CD4-positive, alpha-beta memory T cell (primary cell): ENCODE results near the gene ZMYND8. TPM values are rescaled to one million over a fixed set of nuclear protein-coding genes. Genes with fewer than 3 reads are reported as not detected.

Experiments used
- CTCF ChIA-PET: fragments of 350-600 bp; sonication (Branson Sonifier 250); formaldehyde crosslinking; loops from one replicate; lab custom pipeline; 2021; ENCODE audit warnings: inconsistent platforms; ENCODE audit not compliant: partially characterized antibody; lab: Charles Lee
- POLR2A ChIA-PET: fragments of 350-600 bp; sonication (Branson Sonifier 250); formaldehyde crosslinking; loops from one replicate; lab custom pipeline; 2021; ENCODE audit not compliant: partially characterized antibody; lab: Charles Lee
- DNase-seq, 5 donors: peaks; one replicate each; pipeline versions ENCODE4 v3.0.0 to v3.0.0-alpha.2; 2020 to 2022; ENCODE audit warnings: mixed read lengths in 1 of 5
- H3K27ac ChIP-seq: one replicate; pipeline ENCODE4 v1.7.0; 2013; ENCODE audit warnings: low read depth, low read length
- H3K27me3 ChIP-seq: 2 replicates; pipeline ENCODE4 v1.7.0; 2013; ENCODE audit warnings: mild to moderate bottlenecking, low read length, moderate library complexity; ENCODE audit not compliant: insufficient read depth
- H3K36me3 ChIP-seq: 2 replicates; pipeline ENCODE4 v1.7.0; 2013; ENCODE audit warnings: mild to moderate bottlenecking, low read length, moderate library complexity; ENCODE audit not compliant: insufficient read depth
- H3K4me1 ChIP-seq: 2 replicates; pipeline ENCODE4 v1.7.0; 2013; ENCODE audit warnings: mild to moderate bottlenecking, low read length, moderate library complexity; ENCODE audit not compliant: insufficient read depth
- H3K4me3 ChIP-seq, 2 donors: one replicate each; pipeline ENCODE4 v1.7.0; 2013; ENCODE audit warnings: low read length in 2 of 2, mild to moderate bottlenecking in 1 of 2
- H3K9me3 ChIP-seq, 2 donors: one replicate each; pipeline ENCODE4 v1.7.0; 2013; ENCODE audit warnings: low read length in 2 of 2, control low read depth in 1 of 2; ENCODE audit not compliant: control insufficient read depth in 1 of 2
- H3K27ac Mint-ChIP-seq, 7 donors: one replicate each; pipeline ENCODE4 v1.8.0; 2020 to 2021; ENCODE audit warnings: mixed read lengths in 7 of 7, mild to moderate bottlenecking in 6 of 7, inconsistent platforms in 3 of 7, moderate library complexity in 3 of 7
- H3K27me3 Mint-ChIP-seq, 2 donors: one replicate each; pipeline ENCODE4 v1.8.0; 2020 to 2021; ENCODE audit warnings: mixed read lengths in 2 of 2
- H3K36me3 Mint-ChIP-seq, 2 donors: one replicate each; pipeline ENCODE4 v1.8.0; 2020 to 2021; ENCODE audit warnings: mixed read lengths in 2 of 2, inconsistent platforms in 1 of 2, mild to moderate bottlenecking in 1 of 2
- H3K4me1 Mint-ChIP-seq, 4 donors: one replicate each; pipeline ENCODE4 v1.8.0; 2020 to 2021; ENCODE audit warnings: mixed read lengths in 4 of 4, mild to moderate bottlenecking in 1 of 4
- H3K4me3 Mint-ChIP-seq, 8 donors: one replicate each; pipeline ENCODE4 v1.8.0; 2020 to 2021; ENCODE audit warnings: mixed read lengths in 8 of 8, mild to moderate bottlenecking in 7 of 8, moderate library complexity in 6 of 8, inconsistent platforms in 3 of 8
- H3K9me3 Mint-ChIP-seq, 8 donors: one replicate each; pipeline ENCODE4 v1.8.0; 2020 to 2021; ENCODE audit warnings: mixed read lengths in 8 of 8, mild to moderate bottlenecking in 5 of 8, inconsistent platforms in 3 of 8, moderate library complexity in 1 of 8
- intact Hi-C: fragments of 100-400 bp; cut with micrococcal nuclease; formaldehyde crosslinking; loops from one replicate; pipeline ENCODE4 v1.15.1; 2023
- polyA plus RNA-seq, 2 donors: library from polyadenylated mRNA; unstranded; fragments of 300-500 nt; fragmentation: Illumina TruSeq; gene quantifications; one replicate each; pipeline ENCODE4 v1.2.3, GENCODE V29; 2021
- total RNA-seq, 2 experiments: library from RNA; stranded (reverse); gene quantifications; one replicate each; pipeline ENCODE4 v1.2.3, GENCODE V29; 2021

Gene ZMYND8
- total and polyA plus RNA-seq, 4 experiments from 2014 or later: 3.5 to 48.5 (median 33.9) TPM

- POLR2A ChIA-PET: interaction anchor here (0.5 to 1.2 kb wide), 3 partner anchors 33 to 1371 kb away, joined by 3 to 4 read pairs (median 3); partner anchors contain the start of gene ZMYND8
- H3K4me3 Mint-ChIP-seq: peak overlapping the region in 4 of 8 donors; percentile 21 to 59 (median 46)
- peaks cover 4 to 6% of the 10 kb centered on the region in 2 donors for H3K36me3 Mint-ChIP-seq
- Histone ChIP-seq H3K27ac (peak overlapping the region; percentile 12), H3K4me1 (peaks cover 57% of the 10 kb centered on the region), H3K4me3 (no peak overlapping the region), H3K36me3 (peaks cover 5% of the 10 kb centered on the region), H3K9me3 (no peaks in the 10 kb centered on the region), H3K27me3 (no peaks in the 10 kb centered on the region)
- no peaks in the 10 kb centered on the region for H3K27me3 Mint-ChIP-seq
- intact Hi-C loops: loop anchor here (5.0 kb wide), 1 partner anchor 40 kb away; the partner anchor contains the start of gene ZMYND8
- peak; percentile 4 to 63 (median 21) for DNase-seq
- CTCF ChIA-PET: interaction anchor here (1.2 to 2.6 kb wide), 2 partner anchors 44 to 67 kb away, joined by 5 to 12 read pairs; no protein-coding TSS in a partner anchor
- H3K9me3 Mint-ChIP-seq: no peaks in the 10 kb centered on the region
- peak overlapping the region; percentile 53 to 91 (median 78) for H3K27ac Mint-ChIP-seq
- peaks cover 42 to 73% (median 59%) of the 10 kb centered on the region in 4 donors for H3K4me1 Mint-ChIP-seq
Observed at GRCh38 chr20:47317127-47317895, 39.2 kb downstream of the ZMYND8 start.

GRCh38 chr20:47316776-47317126 lies 39.7 kb downstream of the ZMYND8 start:
- ChIA-PET CTCF (interaction anchor here (0.6 to 2.6 kb wide), 3 partner anchors 33 to 120 kb away, joined by 3 to 12 read pairs (median 3); no protein-coding TSS in a partner anchor), POLR2A (interaction anchor here (1.2 kb wide), 1 partner anchor 40 kb away, joined by 4 read pairs; the partner anchor contains the start of gene ZMYND8)
- H3K36me3 Mint-ChIP-seq: peaks cover 4 to 11% of the 10 kb centered on the region in 2 donors
- peaks cover 53% of the 10 kb centered on the region for H3K4me1 ChIP-seq
- peak overlapping the region; percentile 16 to 80 (median 64) for H3K27ac Mint-ChIP-seq
- H3K4me1 Mint-ChIP-seq: peaks cover 42 to 70% (median 56%) of the 10 kb centered on the region in 4 donors
- H3K36me3 ChIP-seq: peaks cover 11% of the 10 kb centered on the region
- no peak overlapping the region for H3K4me3 ChIP-seq
- no peaks in the 10 kb centered on the region for H3K27me3 ChIP-seq
- H3K27ac ChIP-seq: peak overlapping the region; percentile 12
- no peak for DNase-seq
- H3K4me3 Mint-ChIP-seq: peak overlapping the region in 3 of 8 donors; percentile 21 to 47 (median 33)
- intact Hi-C loops: loop anchor here (5.0 kb wide), 1 partner anchor 41 kb away; the partner anchor contains the start of gene ZMYND8
- no peaks in the 10 kb centered on the region for H3K27me3 Mint-ChIP-seq
- no peaks in the 10 kb centered on the region for H3K9me3 Mint-ChIP-seq
- no peaks in the 10 kb centered on the region for H3K9me3 ChIP-seq

DNA sequence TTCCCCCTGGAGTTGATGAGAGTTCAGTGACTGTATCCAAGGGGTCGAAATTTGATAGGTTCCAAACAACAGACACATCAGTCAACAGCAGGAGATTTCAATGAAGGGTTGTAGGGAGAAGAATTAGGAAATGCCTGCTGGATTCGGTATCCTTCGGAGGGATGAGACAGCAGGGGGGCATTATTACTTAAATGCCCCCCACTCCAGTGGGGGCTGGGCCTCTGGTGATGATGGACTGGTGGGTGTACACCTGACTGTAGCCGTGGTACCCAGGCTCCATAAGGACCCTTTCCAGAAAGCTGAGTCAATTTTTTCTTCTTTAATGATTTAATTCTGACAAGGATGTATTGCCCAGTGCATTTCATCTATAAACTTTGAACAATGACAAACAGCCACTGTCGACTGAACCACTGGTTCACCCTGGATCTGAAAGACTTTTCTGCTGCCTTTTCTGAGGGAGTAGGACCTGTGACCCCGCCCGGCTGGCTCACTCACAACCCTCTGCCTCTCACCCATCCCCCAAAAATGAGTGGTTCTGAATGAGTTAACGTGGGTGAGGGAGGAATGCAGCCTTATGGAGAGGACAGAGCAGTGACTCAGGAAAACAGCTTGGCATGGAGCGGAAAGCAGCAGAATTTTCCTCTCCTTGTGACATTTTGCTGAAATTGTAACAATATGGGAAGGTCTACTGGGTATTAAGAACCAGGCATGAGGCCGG lies 41.0 kb downstream of the ZMYND8 start:
- Histone ChIP-seq H3K36me3 (peaks cover 11% of the 10 kb centered on the region), H3K4me1 (peaks cover 44% of the 10 kb centered on the region), H3K4me3 (no peak overlapping the region), H3K27me3 (no peaks in the 10 kb centered on the region), H3K9me3 (no peaks in the 10 kb centered on the region), H3K27ac (no peak overlapping the region)
- peaks cover 12 to 18% of the 10 kb centered on the region in 2 donors for H3K36me3 Mint-ChIP-seq
- no peak overlapping the region for H3K4me3 Mint-ChIP-seq
- POLR2A ChIA-PET: interaction anchor here (0.9 to 1.2 kb wide), 2 partner anchors 10 to 41 kb away, joined by 3 to 4 read pairs; partner anchors contain the start of gene ZMYND8
- intact Hi-C loops: loop anchor here (5.0 kb wide), 1 partner anchor 42 kb away; the partner anchor contains the start of gene ZMYND8
- H3K27me3 Mint-ChIP-seq: no peaks in the 10 kb centered on the region
- H3K4me1 Mint-ChIP-seq: peaks cover 38 to 64% (median 50%) of the 10 kb centered on the region in 4 donors
- DNase-seq: no peak
- H3K27ac Mint-ChIP-seq: peak overlapping the region in 4 of 7 donors; percentile 22 to 50 (median 37)
- CTCF ChIA-PET: interaction anchor here (1.1 to 2.6 kb wide), 2 partner anchors 68 to 119 kb away, joined by 3 to 12 read pairs; no protein-coding TSS in a partner anchor
- H3K9me3 Mint-ChIP-seq: no peaks in the 10 kb centered on the region

DNA sequence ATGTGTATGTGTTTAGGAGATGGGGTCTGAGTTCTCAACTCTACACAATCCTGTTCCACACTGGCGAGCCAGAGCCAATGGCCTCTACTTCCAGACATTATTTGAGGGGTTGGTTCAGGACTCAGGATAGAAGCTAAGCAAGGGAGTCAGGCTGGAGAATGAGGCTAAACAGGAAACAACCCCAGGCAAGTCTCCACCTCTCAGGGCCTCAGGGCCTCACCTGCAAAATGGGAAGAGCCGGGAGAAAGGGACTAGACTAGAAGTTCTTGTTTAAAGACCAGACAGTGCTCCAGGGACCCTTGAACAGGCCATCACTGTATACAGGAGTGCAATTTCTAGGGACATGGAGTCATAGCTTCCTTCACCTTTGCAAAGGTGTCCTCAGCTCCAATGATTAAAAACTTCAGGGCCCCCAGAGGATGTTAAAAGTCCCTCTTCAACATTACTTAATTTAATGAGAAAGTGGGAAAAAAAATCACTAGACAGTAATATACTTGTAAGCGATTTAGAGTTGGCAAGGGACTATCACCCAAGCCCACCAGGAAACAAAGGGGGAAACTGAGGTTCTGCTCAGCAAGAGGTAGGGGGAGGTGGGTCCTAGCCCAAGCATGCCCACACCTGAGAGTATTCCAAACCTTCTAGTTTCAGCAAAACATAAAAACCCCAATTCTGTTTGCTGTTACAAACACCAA lies 41.7 kb downstream of the ZMYND8 start:
- Mint-ChIP-seq H3K9me3 (no peaks in the 10 kb centered on the region), H3K4me3 (no peak overlapping the region), H3K27me3 (no peaks in the 10 kb centered on the region), H3K4me1 (peaks cover 34 to 57% (median 45%) of the 10 kb centered on the region in 4 donors), H3K36me3 (peaks cover 14 to 18% of the 10 kb centered on the region in 2 donors), H3K27ac (peak overlapping the region in 5 of 7 donors; percentile 7 to 50 (median 37))
- H3K4me1 ChIP-seq: peaks cover 38% of the 10 kb centered on the region
- intact Hi-C loops: loop anchor here (5.0 kb wide), 1 partner anchor 43 kb away; the partner anchor contains the start of gene ZMYND8
- ChIA-PET CTCF (interaction anchor here (1.2 kb wide), 1 partner anchor 69 kb away, joined by 3 read pairs; no protein-coding TSS in a partner anchor), POLR2A (interaction anchor here (0.9 kb wide), 1 partner anchor 10 kb away, joined by 3 read pairs; no protein-coding TSS in a partner anchor)
- no peaks in the 10 kb centered on the region for H3K9me3 ChIP-seq
- no peak for DNase-seq
- no peak overlapping the region for H3K27ac ChIP-seq
- no peaks in the 10 kb centered on the region for H3K27me3 ChIP-seq
- H3K36me3 ChIP-seq: peaks cover 16% of the 10 kb centered on the region
- H3K4me3 ChIP-seq: no peak overlapping the region

GRCh38 chr20:47311967-47312681 lies 44.4 kb downstream of the ZMYND8 start:
- Mint-ChIP-seq H3K36me3 (peaks cover 18 to 22% of the 10 kb centered on the region in 2 donors), H3K9me3 (no peaks in the 10 kb centered on the region), H3K4me1 (peaks cover 15 to 31% (median 23%) of the 10 kb centered on the region in 4 donors), H3K4me3 (no peak overlapping the region), H3K27me3 (no peaks in the 10 kb centered on the region), H3K27ac (peak overlapping the region in 1 of 7 donors; percentile 29)
- Histone ChIP-seq H3K27me3 (no peaks in the 10 kb centered on the region), H3K36me3 (peaks cover 30% of the 10 kb centered on the region), H3K4me3 (no peak overlapping the region), H3K27ac (no peak overlapping the region), H3K9me3 (no peaks in the 10 kb centered on the region), H3K4me1 (peaks cover 12% of the 10 kb centered on the region)
- CTCF ChIA-PET: interaction anchor here (0.9 kb wide), 1 partner anchor 16 kb away, joined by 3 read pairs; no protein-coding TSS in a partner anchor
- DNase-seq: no peak
- intact Hi-C loops: no loop called here
- POLR2A ChIA-PET: no interaction called here

DNA sequence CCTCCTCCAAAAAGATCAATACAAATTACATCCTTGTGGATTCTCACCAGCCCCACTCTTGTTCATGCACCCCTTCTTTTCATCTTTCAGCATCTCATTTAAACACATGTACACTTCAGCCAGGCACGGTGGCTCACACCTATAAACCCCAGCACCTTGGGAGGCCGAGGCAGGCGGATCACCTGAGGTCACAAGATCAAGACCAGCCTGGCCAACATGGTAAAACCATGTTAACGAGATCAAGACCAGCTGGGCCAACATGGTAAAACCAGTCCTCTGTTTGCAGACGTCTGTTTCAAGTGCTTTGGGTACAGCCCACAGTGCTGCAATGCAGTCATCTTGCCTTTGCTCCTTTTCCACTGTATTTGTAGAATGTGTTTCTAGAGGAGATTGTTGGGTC lies 45.3 kb downstream of the ZMYND8 start:
- no peaks in the 10 kb centered on the region for H3K9me3 Mint-ChIP-seq
- CTCF ChIA-PET: interaction anchor here (0.9 kb wide), 1 partner anchor 16 kb away, joined by 3 read pairs; no protein-coding TSS in a partner anchor
- intact Hi-C loops: no loop called here
- Histone ChIP-seq H3K27ac (no peak overlapping the region), H3K27me3 (no peaks in the 10 kb centered on the region), H3K9me3 (no peaks in the 10 kb centered on the region), H3K4me3 (no peak overlapping the region), H3K4me1 (peaks cover 6% of the 10 kb centered on the region), H3K36me3 (peaks cover 35% of the 10 kb centered on the region)
- peak in 1 of 5 donors; percentile 39 for DNase-seq
- H3K27ac Mint-ChIP-seq: peak overlapping the region in 1 of 7 donors; percentile 84
- H3K4me1 Mint-ChIP-seq: peaks cover 13 to 23% (median 19%) of the 10 kb centered on the region in 4 donors
- H3K36me3 Mint-ChIP-seq: peaks cover 23 to 28% of the 10 kb centered on the region in 2 donors
- H3K27me3 Mint-ChIP-seq: no peaks in the 10 kb centered on the region
- POLR2A ChIA-PET: no interaction called here
- H3K4me3 Mint-ChIP-seq: no peak overlapping the region
